H1 (cell line): Measurements from ENCODE around the gene F13B.

ENCODE experiments used
- JUND ChIP-seq: IDR thresholded peaks from 2 replicates; pipeline ENCODE4 v1.6.1; 2011; ENCODE audit warnings: mild to moderate bottlenecking, improper control_type of control experiment, low read length
- NRF1 ChIP-seq: IDR thresholded peaks from 2 replicates; pipeline ENCODE4 v1.6.1; 2011; ENCODE audit warnings: mild to moderate bottlenecking, low read depth, low read length, improper control_type of control experiment
- RFX5 ChIP-seq: IDR thresholded peaks from 2 replicates; pipeline ENCODE4 v1.6.1; 2011; ENCODE audit warnings: low read depth, low read length, improper control_type of control experiment, borderline replicate concordance
- TF ChIP-seq, protein P1 (sequence below), 3 experiments: IDR thresholded peaks; 1 replicate in 2 of 3; 2 replicates in 1 of 3; pipeline versions ENCODE4 v1.5.1 to v1.6.1; 2011; ENCODE audit warnings: low read length in 3 of 3, mild to moderate bottlenecking in 3 of 3, inconsistent platforms in 2 of 3, low read depth in 1 of 3, moderate library complexity in 1 of 3; ENCODE audit not compliant: insufficient read depth in 1 of 3; ENCODE audit errors: control extremely low read depth in 1 of 3
- TF ChIP-seq, protein P2 (sequence below): IDR thresholded peaks from 2 replicates; pipeline ENCODE4 v1.6.1; 2012; ENCODE audit warnings: low read length, inconsistent platforms
- TF ChIP-seq, protein P3 (sequence below): IDR thresholded peaks from 2 replicates; pipeline ENCODE4 v1.6.1; 2012; ENCODE audit warnings: inconsistent platforms

DNA sequence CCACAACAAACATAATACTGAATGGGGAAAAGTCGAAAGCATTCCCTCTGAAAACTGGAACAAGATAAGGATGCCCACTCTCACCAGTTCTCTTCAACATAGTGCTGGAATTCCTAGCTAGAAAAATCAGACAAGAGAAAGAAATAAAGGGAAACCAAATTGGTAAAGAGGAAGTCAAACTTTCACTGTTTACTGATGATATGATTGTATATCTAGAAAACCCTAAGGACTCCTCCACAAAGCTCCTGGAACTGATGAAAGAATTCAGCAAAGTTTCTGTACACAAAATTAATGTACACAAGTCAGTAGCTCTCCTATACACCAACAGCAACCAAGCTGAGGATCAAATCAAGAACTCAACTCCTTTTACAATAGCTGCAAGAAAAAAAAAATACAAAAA, 6.9 kb upstream of the F13B start:
- TF ChIP-seq, protein P1, sequence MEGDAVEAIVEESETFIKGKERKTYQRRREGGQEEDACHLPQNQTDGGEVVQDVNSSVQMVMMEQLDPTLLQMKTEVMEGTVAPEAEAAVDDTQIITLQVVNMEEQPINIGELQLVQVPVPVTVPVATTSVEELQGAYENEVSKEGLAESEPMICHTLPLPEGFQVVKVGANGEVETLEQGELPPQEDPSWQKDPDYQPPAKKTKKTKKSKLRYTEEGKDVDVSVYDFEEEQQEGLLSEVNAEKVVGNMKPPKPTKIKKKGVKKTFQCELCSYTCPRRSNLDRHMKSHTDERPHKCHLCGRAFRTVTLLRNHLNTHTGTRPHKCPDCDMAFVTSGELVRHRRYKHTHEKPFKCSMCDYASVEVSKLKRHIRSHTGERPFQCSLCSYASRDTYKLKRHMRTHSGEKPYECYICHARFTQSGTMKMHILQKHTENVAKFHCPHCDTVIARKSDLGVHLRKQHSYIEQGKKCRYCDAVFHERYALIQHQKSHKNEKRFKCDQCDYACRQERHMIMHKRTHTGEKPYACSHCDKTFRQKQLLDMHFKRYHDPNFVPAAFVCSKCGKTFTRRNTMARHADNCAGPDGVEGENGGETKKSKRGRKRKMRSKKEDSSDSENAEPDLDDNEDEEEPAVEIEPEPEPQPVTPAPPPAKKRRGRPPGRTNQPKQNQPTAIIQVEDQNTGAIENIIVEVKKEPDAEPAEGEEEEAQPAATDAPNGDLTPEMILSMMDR (IDR thresholded peaks at IDR 0.05; ENCODE audit: control extremely low read depth in 1 of 3, insufficient read depth in 1 of 3, low read depth in 1 of 3, low read length in 3 of 3), result no peak
- TF ChIP-seq JUND (no peak), RFX5 (no peak), NRF1 (no peak)
- TF ChIP-seq, protein P2, sequence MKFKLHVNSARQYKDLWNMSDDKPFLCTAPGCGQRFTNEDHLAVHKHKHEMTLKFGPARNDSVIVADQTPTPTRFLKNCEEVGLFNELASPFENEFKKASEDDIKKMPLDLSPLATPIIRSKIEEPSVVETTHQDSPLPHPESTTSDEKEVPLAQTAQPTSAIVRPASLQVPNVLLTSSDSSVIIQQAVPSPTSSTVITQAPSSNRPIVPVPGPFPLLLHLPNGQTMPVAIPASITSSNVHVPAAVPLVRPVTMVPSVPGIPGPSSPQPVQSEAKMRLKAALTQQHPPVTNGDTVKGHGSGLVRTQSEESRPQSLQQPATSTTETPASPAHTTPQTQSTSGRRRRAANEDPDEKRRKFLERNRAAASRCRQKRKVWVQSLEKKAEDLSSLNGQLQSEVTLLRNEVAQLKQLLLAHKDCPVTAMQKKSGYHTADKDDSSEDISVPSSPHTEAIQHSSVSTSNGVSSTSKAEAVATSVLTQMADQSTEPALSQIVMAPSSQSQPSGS, result no peak
- TF ChIP-seq, protein P3, sequence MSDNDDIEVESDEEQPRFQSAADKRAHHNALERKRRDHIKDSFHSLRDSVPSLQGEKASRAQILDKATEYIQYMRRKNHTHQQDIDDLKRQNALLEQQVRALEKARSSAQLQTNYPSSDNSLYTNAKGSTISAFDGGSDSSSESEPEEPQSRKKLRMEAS, result no peak
